Measurements from ENCODE around the gene SLC22A4.

Gene SLC22A4

DNA sequence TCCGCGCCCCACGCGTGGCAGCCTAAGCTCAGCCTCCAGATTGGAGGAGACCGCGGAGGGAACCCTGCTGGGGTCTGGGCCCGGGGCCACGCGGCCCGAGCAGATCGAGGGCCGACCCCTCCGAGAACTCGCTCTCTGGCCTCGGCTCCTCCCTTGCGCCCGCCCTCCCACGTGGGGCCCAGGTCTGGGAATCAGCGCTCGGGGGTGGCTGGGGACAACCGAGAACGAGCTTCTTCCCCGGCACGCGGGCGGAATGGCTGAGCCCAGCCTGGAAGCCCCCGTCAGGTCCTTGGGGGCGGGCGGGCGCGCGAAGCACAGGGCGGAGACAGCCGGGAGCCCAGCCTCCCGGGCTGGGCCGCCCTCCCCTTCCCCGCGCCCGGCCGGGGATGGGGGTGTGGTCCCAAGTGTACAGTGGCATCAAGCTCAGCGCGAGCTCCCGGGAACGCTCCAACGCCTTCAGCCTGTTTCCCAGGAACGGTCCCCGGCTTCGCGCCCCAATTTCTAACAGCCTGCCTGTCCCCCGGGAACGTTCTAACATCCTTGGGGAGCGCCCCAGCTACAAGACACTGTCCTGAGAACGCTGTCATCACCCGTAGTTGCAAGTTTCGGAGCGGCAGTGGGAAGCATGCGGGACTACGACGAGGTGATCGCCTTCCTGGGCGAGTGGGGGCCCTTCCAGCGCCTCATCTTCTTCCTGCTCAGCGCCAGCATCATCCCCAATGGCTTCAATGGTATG lies at the start of gene SLC22A4:
Gene SLC22A4 (plus strand): TSS at position 403 of the 736 bp plus-strand sequence. CDS start 223 bp downstream, at position 626.
- TF ChIP-seq YY1 (IDR thresholded peaks at IDR 0.05; ENCODE audit: low read depth) (no peak), TCF12 (IDR thresholded peaks at IDR 0.05; ENCODE audit: low read depth) (peak; percentile 24; the same call in 1 of the 2 replicates), FOXM1 (IDR thresholded peaks at IDR 0.05; ENCODE audit: borderline replicate concordance, low read depth) (no peak), NFIC (IDR thresholded peaks at IDR 0.05) (no peak), CREB1 (IDR thresholded peaks at IDR 0.05; ENCODE audit: low read depth) (no peak), EGR1 (IDR thresholded peaks at IDR 0.05) (no peak), ZBTB7A (IDR thresholded peaks at IDR 0.05; ENCODE audit: low read depth) (no peak), EP300 (IDR thresholded peaks at IDR 0.05; ENCODE audit: borderline replicate concordance) (no peak), CEBPB (IDR thresholded peaks at IDR 0.05) (no peak), TEAD4 (IDR thresholded peaks at IDR 0.05) (peak; percentile 41), RAD21 (IDR thresholded peaks at IDR 0.05; ENCODE audit: low read depth) (no peak), TAF1 (IDR thresholded peaks at IDR 0.05; ENCODE audit: low read depth) (no peak)
- TF ChIP-seq, protein P1, sequence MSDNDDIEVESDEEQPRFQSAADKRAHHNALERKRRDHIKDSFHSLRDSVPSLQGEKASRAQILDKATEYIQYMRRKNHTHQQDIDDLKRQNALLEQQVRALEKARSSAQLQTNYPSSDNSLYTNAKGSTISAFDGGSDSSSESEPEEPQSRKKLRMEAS (IDR thresholded peaks at IDR 0.05): peak; percentile 84
- TF ChIP-seq, protein P2, sequence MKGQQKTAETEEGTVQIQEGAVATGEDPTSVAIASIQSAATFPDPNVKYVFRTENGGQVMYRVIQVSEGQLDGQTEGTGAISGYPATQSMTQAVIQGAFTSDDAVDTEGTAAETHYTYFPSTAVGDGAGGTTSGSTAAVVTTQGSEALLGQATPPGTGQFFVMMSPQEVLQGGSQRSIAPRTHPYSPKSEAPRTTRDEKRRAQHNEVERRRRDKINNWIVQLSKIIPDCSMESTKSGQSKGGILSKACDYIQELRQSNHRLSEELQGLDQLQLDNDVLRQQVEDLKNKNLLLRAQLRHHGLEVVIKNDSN (IDR thresholded peaks at IDR 0.05): peak; percentile 91
- TF ChIP-seq, protein P3, sequence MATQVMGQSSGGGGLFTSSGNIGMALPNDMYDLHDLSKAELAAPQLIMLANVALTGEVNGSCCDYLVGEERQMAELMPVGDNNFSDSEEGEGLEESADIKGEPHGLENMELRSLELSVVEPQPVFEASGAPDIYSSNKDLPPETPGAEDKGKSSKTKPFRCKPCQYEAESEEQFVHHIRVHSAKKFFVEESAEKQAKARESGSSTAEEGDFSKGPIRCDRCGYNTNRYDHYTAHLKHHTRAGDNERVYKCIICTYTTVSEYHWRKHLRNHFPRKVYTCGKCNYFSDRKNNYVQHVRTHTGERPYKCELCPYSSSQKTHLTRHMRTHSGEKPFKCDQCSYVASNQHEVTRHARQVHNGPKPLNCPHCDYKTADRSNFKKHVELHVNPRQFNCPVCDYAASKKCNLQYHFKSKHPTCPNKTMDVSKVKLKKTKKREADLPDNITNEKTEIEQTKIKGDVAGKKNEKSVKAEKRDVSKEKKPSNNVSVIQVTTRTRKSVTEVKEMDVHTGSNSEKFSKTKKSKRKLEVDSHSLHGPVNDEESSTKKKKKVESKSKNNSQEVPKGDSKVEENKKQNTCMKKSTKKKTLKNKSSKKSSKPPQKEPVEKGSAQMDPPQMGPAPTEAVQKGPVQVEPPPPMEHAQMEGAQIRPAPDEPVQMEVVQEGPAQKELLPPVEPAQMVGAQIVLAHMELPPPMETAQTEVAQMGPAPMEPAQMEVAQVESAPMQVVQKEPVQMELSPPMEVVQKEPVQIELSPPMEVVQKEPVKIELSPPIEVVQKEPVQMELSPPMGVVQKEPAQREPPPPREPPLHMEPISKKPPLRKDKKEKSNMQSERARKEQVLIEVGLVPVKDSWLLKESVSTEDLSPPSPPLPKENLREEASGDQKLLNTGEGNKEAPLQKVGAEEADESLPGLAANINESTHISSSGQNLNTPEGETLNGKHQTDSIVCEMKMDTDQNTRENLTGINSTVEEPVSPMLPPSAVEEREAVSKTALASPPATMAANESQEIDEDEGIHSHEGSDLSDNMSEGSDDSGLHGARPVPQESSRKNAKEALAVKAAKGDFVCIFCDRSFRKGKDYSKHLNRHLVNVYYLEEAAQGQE (IDR thresholded peaks at IDR 0.05; ENCODE audit: low read depth): peak; percentile 50

DNA sequence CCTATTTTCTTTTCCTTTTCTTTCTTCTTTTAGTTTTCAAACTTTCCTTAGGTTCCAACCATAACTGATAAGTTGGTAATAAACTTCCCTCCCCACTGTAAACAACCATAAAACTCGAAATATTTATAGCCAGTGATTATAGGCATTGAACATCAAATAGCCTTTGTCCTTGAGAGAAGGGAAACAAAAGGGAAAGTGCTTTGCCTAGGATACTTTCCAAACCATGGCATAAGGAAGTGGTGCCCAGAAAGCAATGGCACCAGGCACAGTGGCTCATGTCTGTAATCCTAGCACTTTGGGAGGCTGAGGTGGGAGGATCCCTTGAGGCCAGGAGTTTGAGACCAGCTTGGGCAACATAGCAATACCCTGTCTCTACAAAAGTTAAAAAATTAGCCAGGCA lies 48.6 kb upstream of the SLC22A4 start:
- no peak for TF ChIP-seq FOXM1 (IDR thresholded peaks at IDR 0.05; ENCODE audit: borderline replicate concordance, low read depth)
- no peak for TF ChIP-seq RAD21 (IDR thresholded peaks at IDR 0.05; ENCODE audit: low read depth)

DNA sequence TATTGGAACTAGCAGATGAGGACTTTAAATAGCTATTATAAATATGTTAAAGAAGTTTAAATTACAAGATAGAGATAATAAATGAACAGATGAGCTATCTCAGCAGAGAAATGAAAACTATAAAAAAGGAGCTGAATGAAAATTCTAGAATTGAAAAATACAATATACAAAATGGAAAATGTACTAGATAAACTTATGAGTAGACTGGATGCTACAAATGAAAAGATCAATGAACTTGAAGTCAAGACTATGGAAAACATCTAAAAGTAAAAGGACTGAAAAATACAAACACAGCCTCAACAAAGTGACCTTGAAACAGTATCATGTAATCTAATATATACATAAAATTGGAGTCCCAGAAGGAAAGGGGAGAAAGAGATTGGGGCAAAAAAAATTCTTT lies 47.4 kb upstream of the SLC22A4 start:
- no peak for TF ChIP-seq CREB1 (IDR thresholded peaks at IDR 0.05; ENCODE audit: low read depth)

DNA sequence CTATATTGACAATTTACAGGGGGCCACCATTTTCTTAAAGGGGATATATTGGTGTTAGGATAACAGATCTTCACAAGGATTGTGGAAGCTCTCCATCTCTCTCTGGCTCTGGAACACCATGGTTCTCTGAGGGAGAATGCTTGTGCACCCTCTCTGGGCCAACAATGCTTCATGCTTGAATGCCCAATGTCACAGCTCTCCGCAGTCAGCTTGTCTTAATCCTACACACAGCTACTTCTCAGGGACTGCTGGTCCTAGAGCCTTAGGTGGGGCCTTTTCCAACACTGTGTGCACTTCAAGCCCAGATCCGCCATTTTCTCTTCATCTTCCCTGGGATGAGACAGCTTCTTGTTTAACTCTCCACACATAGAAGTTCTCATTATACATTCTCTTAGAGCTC lies 43.6 kb upstream of the SLC22A4 start:
- TF ChIP-seq TCF12 (IDR thresholded peaks at IDR 0.05; ENCODE audit: low read depth) (no peak), TEAD4 (IDR thresholded peaks at IDR 0.05) (no peak), ZBTB7A (IDR thresholded peaks at IDR 0.05; ENCODE audit: low read depth) (no peak), YY1 (IDR thresholded peaks at IDR 0.05; ENCODE audit: low read depth) (no peak), NFIC (IDR thresholded peaks at IDR 0.05) (no peak), EGR1 (IDR thresholded peaks at IDR 0.05) (no peak), CEBPB (IDR thresholded peaks at IDR 0.05) (no peak), TAF1 (IDR thresholded peaks at IDR 0.05; ENCODE audit: low read depth) (no peak), FOXM1 (IDR thresholded peaks at IDR 0.05; ENCODE audit: borderline replicate concordance, low read depth) (no peak), CREB1 (IDR thresholded peaks at IDR 0.05; ENCODE audit: low read depth) (no peak), RAD21 (IDR thresholded peaks at IDR 0.05; ENCODE audit: low read depth) (no peak), EP300 (IDR thresholded peaks at IDR 0.05; ENCODE audit: borderline replicate concordance) (no peak)
- TF ChIP-seq, protein P1 (IDR thresholded peaks at IDR 0.05): no peak
- TF ChIP-seq, protein P2 (IDR thresholded peaks at IDR 0.05): no peak
- TF ChIP-seq, protein P3 (IDR thresholded peaks at IDR 0.05; ENCODE audit: low read depth): no peak

DNA sequence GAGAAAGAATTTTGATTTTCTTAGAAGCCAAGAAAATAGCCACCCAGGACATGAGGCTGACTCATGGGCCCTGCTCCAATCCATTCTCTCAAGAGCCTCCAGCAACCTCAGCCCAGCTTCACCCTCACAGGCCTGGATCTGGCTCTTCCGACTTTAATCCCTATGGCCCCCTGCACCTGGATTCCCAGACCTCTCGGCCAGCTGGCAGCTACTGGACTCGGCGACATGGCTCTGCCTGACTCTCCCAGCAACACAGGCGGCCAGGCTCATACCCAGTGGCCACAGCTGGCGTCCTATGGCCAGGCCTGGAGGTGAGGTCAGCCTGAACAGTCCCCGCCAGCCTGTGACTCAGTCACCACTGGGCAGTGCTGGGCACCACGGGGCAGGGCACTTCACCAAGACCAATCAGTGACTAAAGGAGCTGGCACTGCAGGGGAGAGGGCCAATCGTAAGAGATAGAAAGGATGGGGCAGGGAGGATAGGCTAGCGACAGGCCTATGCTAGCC lies 42.9 kb upstream of the SLC22A4 start:
- TF ChIP-seq ZBTB7A (IDR thresholded peaks at IDR 0.05; ENCODE audit: low read depth) (no peak), CREB1 (IDR thresholded peaks at IDR 0.05; ENCODE audit: low read depth) (no peak), YY1 (IDR thresholded peaks at IDR 0.05; ENCODE audit: low read depth) (no peak), NFIC (IDR thresholded peaks at IDR 0.05) (no peak), FOXM1 (IDR thresholded peaks at IDR 0.05; ENCODE audit: borderline replicate concordance, low read depth) (no peak), RAD21 (IDR thresholded peaks at IDR 0.05; ENCODE audit: low read depth) (no peak), TEAD4 (IDR thresholded peaks at IDR 0.05) (no peak), TCF12 (IDR thresholded peaks at IDR 0.05; ENCODE audit: low read depth) (no peak), CEBPB (IDR thresholded peaks at IDR 0.05) (no peak), EGR1 (IDR thresholded peaks at IDR 0.05) (no peak), EP300 (IDR thresholded peaks at IDR 0.05; ENCODE audit: borderline replicate concordance) (no peak), TAF1 (IDR thresholded peaks at IDR 0.05; ENCODE audit: low read depth) (no peak)
- TF ChIP-seq, protein P3 (IDR thresholded peaks at IDR 0.05; ENCODE audit: low read depth): no peak
- TF ChIP-seq, protein P2 (IDR thresholded peaks at IDR 0.05): no peak
- TF ChIP-seq, protein P1 (IDR thresholded peaks at IDR 0.05): no peak

Data from Ishikawa (cell line).